OCI-LY3 (cell line): ENCODE data around the gene PKHD1.

ENCODE experiments used
- H2AFZ ChIP-seq: fragments of 200-600, 300-600 bp; shearing (Covaris generic); 2 replicates; pipeline ENCODE4 v1.6.0; 2014; ENCODE audit warnings: antibody characterized with exemption, low read depth, low read length
- H3K27ac ChIP-seq: fragments of 200-600, 300-600 bp; sonication (generic); 2 replicates; pipeline ENCODE4 v1.5.1; 2014; ENCODE audit warnings: mild to moderate bottlenecking, low read length, moderate library complexity, mixed read lengths
- H3K27me3 ChIP-seq: fragments of 200-600, 300-600 bp; sonication (generic); 2 replicates; pipeline ENCODE4 v1.6.1; 2014; ENCODE audit warnings: low read depth, low read length, mixed read lengths
- H3K36me3 ChIP-seq: fragments of 200-600, 300-600 bp; sonication (generic); replicated peaks from 2 replicates; pipeline ENCODE3; 2014; ENCODE audit warnings: low read depth, low read length, mixed read lengths
- H3K4me1 ChIP-seq: fragments of 300-600, 200-600 bp; sonication (generic); 2 replicates; pipeline ENCODE4 v1.6.1; 2014; ENCODE audit warnings: low read length, mixed read lengths
- H3K4me2 ChIP-seq: fragments of 200-600, 300-600 bp; sonication (generic); 2 replicates; pipeline ENCODE4 v1.6.1; 2014; ENCODE audit warnings: low read length, mixed read lengths
- H3K4me3 ChIP-seq: fragments of 300-600, 200-600 bp; sonication (generic); 2 replicates; pipeline ENCODE4 v1.5.1; 2014; ENCODE audit warnings: antibody characterized with exemption, mild to moderate bottlenecking, low read length, moderate library complexity
- H3K79me2 ChIP-seq: fragments of 300-600, 200-600 bp; shearing (Covaris generic); 2 replicates; pipeline ENCODE4 v1.6.1; 2014; ENCODE audit warnings: mild to moderate bottlenecking, low read length, mixed read lengths
- H3K9ac ChIP-seq: fragments of 300-600, 200-600 bp; shearing (Covaris generic); 2 replicates; pipeline ENCODE4 v1.6.0; 2014; ENCODE audit warnings: mild to moderate bottlenecking, low read length, moderate library complexity
- H3K9me3 ChIP-seq: fragments of 200-600, 300-600 bp; shearing (Covaris generic); 2 replicates; pipeline ENCODE4 v1.6.1; 2014; ENCODE audit warnings: low read length, mixed read lengths; ENCODE audit not compliant: insufficient read depth
- H4K20me1 ChIP-seq: fragments of 200-600, 300-600 bp; sonication (generic); 2 replicates; pipeline ENCODE4 v1.6.1; 2016; ENCODE audit warnings: low read length, mixed read lengths; ENCODE audit not compliant: insufficient read depth
- EZH2phosphoT487 ChIP-seq: fragments of 200-600 bp; shearing (Covaris generic); IDR thresholded peaks from 2 replicates; pipeline ENCODE4 v1.6.1; 2018; ENCODE audit warnings: antibody characterized with exemption, mixed run types, low read depth
- TF ChIP-seq, protein P1 (sequence below): fragments of 200-600, 300-600 bp; sonication (generic); IDR thresholded peaks from 2 replicates; pipeline ENCODE4 v1.5.1; 2014; ENCODE audit warnings: antibody characterized with exemption, low read length, low read depth

PKHD1 gene

GRCh38 chr6:51976374-51976773 lies 111.0 kb downstream of the PKHD1 start:
- Histone ChIP-seq H3K4me2 (no peak overlapping the region), H3K79me2 (no peaks in the 10 kb centered on the region), H3K36me3 (no peaks in the 10 kb centered on the region), H3K9me3 (no peaks in the 10 kb centered on the region), H3K27me3 (peaks cover 19% of the 10 kb centered on the region; the same call in 1 of the 2 replicates), H4K20me1 (no peaks in the 10 kb centered on the region), H3K27ac (no peak overlapping the region), H3K4me1 (no peaks in the 10 kb centered on the region), H2AFZ (no peak overlapping the region), H3K4me3 (no peak overlapping the region), H3K9ac (no peak overlapping the region)
- TF ChIP-seq, protein P1, sequence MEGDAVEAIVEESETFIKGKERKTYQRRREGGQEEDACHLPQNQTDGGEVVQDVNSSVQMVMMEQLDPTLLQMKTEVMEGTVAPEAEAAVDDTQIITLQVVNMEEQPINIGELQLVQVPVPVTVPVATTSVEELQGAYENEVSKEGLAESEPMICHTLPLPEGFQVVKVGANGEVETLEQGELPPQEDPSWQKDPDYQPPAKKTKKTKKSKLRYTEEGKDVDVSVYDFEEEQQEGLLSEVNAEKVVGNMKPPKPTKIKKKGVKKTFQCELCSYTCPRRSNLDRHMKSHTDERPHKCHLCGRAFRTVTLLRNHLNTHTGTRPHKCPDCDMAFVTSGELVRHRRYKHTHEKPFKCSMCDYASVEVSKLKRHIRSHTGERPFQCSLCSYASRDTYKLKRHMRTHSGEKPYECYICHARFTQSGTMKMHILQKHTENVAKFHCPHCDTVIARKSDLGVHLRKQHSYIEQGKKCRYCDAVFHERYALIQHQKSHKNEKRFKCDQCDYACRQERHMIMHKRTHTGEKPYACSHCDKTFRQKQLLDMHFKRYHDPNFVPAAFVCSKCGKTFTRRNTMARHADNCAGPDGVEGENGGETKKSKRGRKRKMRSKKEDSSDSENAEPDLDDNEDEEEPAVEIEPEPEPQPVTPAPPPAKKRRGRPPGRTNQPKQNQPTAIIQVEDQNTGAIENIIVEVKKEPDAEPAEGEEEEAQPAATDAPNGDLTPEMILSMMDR = no peak
- TF ChIP-seq EZH2phosphoT487 = no peak

DNA sequence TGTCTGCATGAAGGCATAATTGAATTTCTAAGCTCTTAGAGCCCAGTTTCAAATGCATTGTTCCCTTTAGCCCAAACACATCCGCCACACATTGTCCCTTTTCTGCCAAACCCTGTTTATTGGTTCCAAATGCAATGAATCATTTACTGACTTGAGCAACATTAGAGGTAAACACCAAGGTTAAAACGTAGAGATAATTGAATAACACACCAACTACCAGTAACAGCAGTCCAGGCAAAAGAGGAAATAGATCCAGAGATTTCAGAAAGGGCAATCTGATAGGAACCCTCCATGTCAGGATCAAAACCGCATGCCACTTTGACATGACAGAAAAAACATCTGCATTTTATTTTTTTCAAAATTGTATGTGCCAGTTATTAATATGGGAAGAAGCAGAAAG lies 114.8 kb downstream of the PKHD1 start:
- Histone ChIP-seq H3K79me2 (no peaks in the 10 kb centered on the region), H3K9me3 (no peaks in the 10 kb centered on the region), H3K4me2 (no peak overlapping the region), H2AFZ (no peak overlapping the region), H3K27ac (no peak overlapping the region), H3K4me3 (no peak overlapping the region), H3K36me3 (no peaks in the 10 kb centered on the region), H3K9ac (no peak overlapping the region), H4K20me1 (no peaks in the 10 kb centered on the region), H3K27me3 (peaks cover 24% of the 10 kb centered on the region; the same call in 1 of the 2 replicates), H3K4me1 (no peaks in the 10 kb centered on the region)
- TF ChIP-seq, protein P1 = no peak
- TF ChIP-seq EZH2phosphoT487 = no peak

GRCh38 chr6:51968265-51968664 lies 119.1 kb downstream of the PKHD1 start:
- Histone ChIP-seq H4K20me1 (no peaks in the 10 kb centered on the region), H3K4me3 (no peak overlapping the region), H2AFZ (no peak overlapping the region), H3K4me1 (no peaks in the 10 kb centered on the region), H3K79me2 (no peaks in the 10 kb centered on the region), H3K27ac (no peak overlapping the region), H3K36me3 (no peaks in the 10 kb centered on the region), H3K9ac (no peak overlapping the region), H3K9me3 (no peaks in the 10 kb centered on the region), H3K4me2 (no peak overlapping the region), H3K27me3 (peaks cover 28% of the 10 kb centered on the region)
- TF ChIP-seq EZH2phosphoT487 = no peak
- TF ChIP-seq, protein P1 = no peak

GRCh38 chr6:51965222-51965801 lies 122.1 kb downstream of the PKHD1 start:
- TF ChIP-seq, protein P1 = no peak
- no peak for TF ChIP-seq EZH2phosphoT487
- Histone ChIP-seq H3K27ac (no peak overlapping the region), H3K79me2 (no peaks in the 10 kb centered on the region), H4K20me1 (no peaks in the 10 kb centered on the region), H3K27me3 (peaks cover 44% of the 10 kb centered on the region), H2AFZ (no peak overlapping the region), H3K4me2 (no peak overlapping the region), H3K4me3 (no peak overlapping the region), H3K4me1 (no peaks in the 10 kb centered on the region), H3K9me3 (no peaks in the 10 kb centered on the region), H3K9ac (no peak overlapping the region), H3K36me3 (no peaks in the 10 kb centered on the region)
